NCI-H146 (cell line): ENCODE measurements around the gene ZNF664.
"Not testable (repeated sequence)": the region's sequence is repeated elsewhere in the genome, so short reads cannot be mapped to it uniquely, and the experiment has no call there.

ENCODE experiments used
- DNase-seq: peaks from one replicate; lab custom pipeline; 2025; lab: John Stamatoyannopoulos, UW

The ZNF664 gene

GRCh38 chr12:123941624-123942237 lies 31.3 kb upstream of the ZNF664 start:
- no peak for DNase-seq

- DNase-seq = no peak
These were observed 30.8 kb upstream of the ZNF664 start for GRCh38 chr12:123942238-123942653.

GRCh38 chr12:123942911-123943648 lies 29.9 kb upstream of the ZNF664 start:
- DNase-seq = no peak

- DNase-seq = no peak
These were observed 29.2 kb upstream of the ZNF664 start for GRCh38 chr12:123943816-123944215.

- DNase-seq = no peak
These were observed 28.3 kb upstream of the ZNF664 start for GRCh38 chr12:123944696-123945095.

GRCh38 chr12:123945287-123946151 lies 27.5 kb upstream of the ZNF664 start:
- no peak for DNase-seq

- DNase-seq = no peak
These were observed 26.9 kb upstream of the ZNF664 start for GRCh38 chr12:123946152-123946515.

GRCh38 chr12:123946516-123947505 lies 26.2 kb upstream of the ZNF664 start:
- not testable (repeated sequence) for DNase-seq

- not testable (repeated sequence) for DNase-seq
These were observed 25.5 kb upstream of the ZNF664 start for GRCh38 chr12:123947531-123947930.

- no peak for DNase-seq
These were observed 24.6 kb upstream of the ZNF664 start for GRCh38 chr12:123948401-123948795.

- no peak for DNase-seq
These were observed 23.9 kb upstream of the ZNF664 start for GRCh38 chr12:123948796-123949769.

GRCh38 chr12:123949770-123950165 lies 23.2 kb upstream of the ZNF664 start:
- DNase-seq = no peak

GRCh38 chr12:123950476-123951349 lies 22.3 kb upstream of the ZNF664 start:
- no peak for DNase-seq

GRCh38 chr12:123951467-123951866 lies 21.5 kb upstream of the ZNF664 start:
- DNase-seq = no peak

GRCh38 chr12:123952037-123952436 lies 21.0 kb upstream of the ZNF664 start:
- DNase-seq = no peak

- no peak for DNase-seq
These were observed 18.2 kb upstream of the ZNF664 start for GRCh38 chr12:123954647-123955350.

GRCh38 chr12:123956249-123956648 lies 16.8 kb upstream of the ZNF664 start:
- DNase-seq = no peak

- no peak for DNase-seq
These were observed 15.8 kb upstream of the ZNF664 start for GRCh38 chr12:123957196-123957595.

GRCh38 chr12:123958462-123958861 lies 14.6 kb upstream of the ZNF664 start:
- DNase-seq = no peak
